ENCODE data around the gene MAP3K3. TPM values are rescaled to one million over a fixed set of nuclear protein-coding genes. Genes with fewer than 3 reads are reported as not detected.

Gene MAP3K3
- total and polyA plus RNA-seq, 2 experiments from 2014 or later: 6.1 to 24.6 TPM

DNA sequence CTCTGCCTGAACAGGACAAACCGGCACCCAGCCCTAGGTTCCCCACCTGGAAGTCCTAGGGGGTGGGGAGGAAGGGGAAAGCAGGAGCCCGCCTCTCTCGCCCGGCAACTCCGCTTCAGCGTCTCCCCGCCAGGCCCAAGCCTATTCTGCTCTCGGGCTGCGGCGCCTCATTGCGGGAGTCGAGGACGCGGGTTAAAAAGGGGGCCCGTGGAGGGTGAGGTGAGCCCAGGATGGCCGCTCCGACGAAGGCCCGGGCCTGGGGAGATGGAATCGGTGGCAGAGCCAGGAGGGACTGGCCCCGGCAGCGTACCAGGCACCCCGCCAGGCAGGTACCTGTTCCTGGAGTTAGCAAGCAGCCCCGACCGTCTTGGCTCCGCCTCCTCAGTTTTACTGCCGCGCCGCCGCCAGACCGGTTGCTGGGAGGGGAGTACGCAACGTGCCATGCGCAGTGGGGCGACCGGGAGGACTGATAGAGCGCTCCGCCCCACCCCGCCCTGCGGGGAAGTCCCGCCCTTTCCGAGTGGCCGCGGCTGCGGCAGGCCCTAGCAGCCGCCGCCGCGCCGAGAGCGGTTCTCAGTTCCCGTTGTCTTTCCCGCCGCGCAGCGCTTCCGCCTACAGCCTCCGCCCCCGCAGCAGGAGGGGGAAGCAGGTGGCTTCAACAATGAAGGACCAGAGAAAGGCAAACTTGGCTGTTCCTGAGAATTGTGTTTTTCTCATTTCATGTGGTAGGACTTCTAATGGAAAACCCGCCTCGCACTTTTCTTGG lies 119.4 kb downstream of the MAP3K3 start, which contains the start of gene STRADA:
Gene STRADA (minus strand): TSS at position 392 of the 766 bp plus-strand sequence. CDS start 13,430 bp downstream, outside the sequence.
- no peak for TF ChIP-seq STAT1 (IDR thresholded peaks at IDR 0.05; ENCODE audit: unreplicated experiment)
- TF ChIP-seq CREB1 (CRISPR knock-in tag; IDR thresholded peaks at IDR 0.05; ENCODE audit: low read depth): peak; percentile 27; the same call in 1 of the 2 replicates
- TF ChIP-seq POLR2AphosphoS5 (IDR thresholded peaks at IDR 0.05; ENCODE audit: low read depth): peak; percentile 90
- TF ChIP-seq, protein P1, sequence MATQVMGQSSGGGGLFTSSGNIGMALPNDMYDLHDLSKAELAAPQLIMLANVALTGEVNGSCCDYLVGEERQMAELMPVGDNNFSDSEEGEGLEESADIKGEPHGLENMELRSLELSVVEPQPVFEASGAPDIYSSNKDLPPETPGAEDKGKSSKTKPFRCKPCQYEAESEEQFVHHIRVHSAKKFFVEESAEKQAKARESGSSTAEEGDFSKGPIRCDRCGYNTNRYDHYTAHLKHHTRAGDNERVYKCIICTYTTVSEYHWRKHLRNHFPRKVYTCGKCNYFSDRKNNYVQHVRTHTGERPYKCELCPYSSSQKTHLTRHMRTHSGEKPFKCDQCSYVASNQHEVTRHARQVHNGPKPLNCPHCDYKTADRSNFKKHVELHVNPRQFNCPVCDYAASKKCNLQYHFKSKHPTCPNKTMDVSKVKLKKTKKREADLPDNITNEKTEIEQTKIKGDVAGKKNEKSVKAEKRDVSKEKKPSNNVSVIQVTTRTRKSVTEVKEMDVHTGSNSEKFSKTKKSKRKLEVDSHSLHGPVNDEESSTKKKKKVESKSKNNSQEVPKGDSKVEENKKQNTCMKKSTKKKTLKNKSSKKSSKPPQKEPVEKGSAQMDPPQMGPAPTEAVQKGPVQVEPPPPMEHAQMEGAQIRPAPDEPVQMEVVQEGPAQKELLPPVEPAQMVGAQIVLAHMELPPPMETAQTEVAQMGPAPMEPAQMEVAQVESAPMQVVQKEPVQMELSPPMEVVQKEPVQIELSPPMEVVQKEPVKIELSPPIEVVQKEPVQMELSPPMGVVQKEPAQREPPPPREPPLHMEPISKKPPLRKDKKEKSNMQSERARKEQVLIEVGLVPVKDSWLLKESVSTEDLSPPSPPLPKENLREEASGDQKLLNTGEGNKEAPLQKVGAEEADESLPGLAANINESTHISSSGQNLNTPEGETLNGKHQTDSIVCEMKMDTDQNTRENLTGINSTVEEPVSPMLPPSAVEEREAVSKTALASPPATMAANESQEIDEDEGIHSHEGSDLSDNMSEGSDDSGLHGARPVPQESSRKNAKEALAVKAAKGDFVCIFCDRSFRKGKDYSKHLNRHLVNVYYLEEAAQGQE (IDR thresholded peaks at IDR 0.05; ENCODE audit: unreplicated experiment): no peak
- TF ChIP-seq, protein P2, sequence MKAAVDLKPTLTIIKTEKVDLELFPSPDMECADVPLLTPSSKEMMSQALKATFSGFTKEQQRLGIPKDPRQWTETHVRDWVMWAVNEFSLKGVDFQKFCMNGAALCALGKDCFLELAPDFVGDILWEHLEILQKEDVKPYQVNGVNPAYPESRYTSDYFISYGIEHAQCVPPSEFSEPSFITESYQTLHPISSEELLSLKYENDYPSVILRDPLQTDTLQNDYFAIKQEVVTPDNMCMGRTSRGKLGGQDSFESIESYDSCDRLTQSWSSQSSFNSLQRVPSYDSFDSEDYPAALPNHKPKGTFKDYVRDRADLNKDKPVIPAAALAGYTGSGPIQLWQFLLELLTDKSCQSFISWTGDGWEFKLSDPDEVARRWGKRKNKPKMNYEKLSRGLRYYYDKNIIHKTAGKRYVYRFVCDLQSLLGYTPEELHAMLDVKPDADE (IDR thresholded peaks at IDR 0.05): 0 out of 2 replicates have a peak, but pooled peaks have one; percentile 40
- Mint-ChIP-seq H3K9me3 (no peaks in the 10 kb centered on the region), H3K4me1 (peaks cover 10% of the 10 kb centered on the region; the same call in 2 of the 3 replicates), H3K36me3 (ENCODE audit: low read depth) (peaks cover 10% of the 10 kb centered on the region; the same call in 2 of the 3 replicates), H3K4me3 (peak within 1 kb of the TSS; percentile 95), H3K27ac (peak within 1 kb of the TSS; percentile 98), H3K27me3 (ENCODE audit: insufficient read depth, low read depth, poor library complexity) (peaks cover 12% of the 10 kb centered on the region)
- H2AFZ ChIP-seq: peak within 1 kb of the TSS; percentile 90
- peaks cover 10% of the 10 kb centered on the region; the same call in 1 of the 2 replicates for H3K36me3 ChIP-seq (ENCODE audit: insufficient read depth)
- H3K4me1 ChIP-seq (ENCODE audit: insufficient read depth): peaks cover 9% of the 10 kb centered on the region; the same call in 1 of the 2 replicates
- H3K27me3 ChIP-seq (ENCODE audit: insufficient read depth): no peaks in the 10 kb centered on the region
- H3K4me2 ChIP-seq: peak within 1 kb of the TSS; percentile 96
- peak within 1 kb of the TSS; percentile 100 for H3K27ac ChIP-seq (ENCODE audit: low read depth)
- H4K20me1 ChIP-seq (replicated peaks; ENCODE audit: insufficient read depth): no peaks in the 10 kb centered on the region
- no peaks in the 10 kb centered on the region for H3K9me2 ChIP-seq (ENCODE audit: insufficient read depth)
- DNase-seq (ENCODE audit: low spot score) (peak; percentile 99), ATAC-seq (peak; percentile 94)
- peak within 1 kb of the TSS; percentile 88 for H3K4me3 ChIP-seq
- peaks cover 19% of the 10 kb centered on the region for H3F3A ChIP-seq (replicated peaks; ENCODE audit: low read depth)
- peaks cover 6% of the 10 kb centered on the region for H3K79me2 ChIP-seq (replicated peaks; ENCODE audit: insufficient read depth)

Small RNA genes within 50 kb of the gene (small RNA-seq; reads per million reads assigned to genes)
- not detected for gene RNU6-288P (ENCODE audit: low replicate concordance)

Other genes starting within 250 kb of the MAP3K3 start
- gene CYB561, start 176.1 kb upstream of the MAP3K3 start, total RNA-seq (2014; rRNA removed; shearing (Covaris generic)): 21.9 and 30.9 TPM in 2 replicates
- gene CYB561, start 176.1 kb upstream of the MAP3K3 start, polyA plus RNA-seq (2016; fragmentation: Nextera tagmentation; extraction: Ambion mirVana): 13.2 and 13.7 TPM in 2 replicates
- gene ACE, start 145.4 kb upstream of the MAP3K3 start, total RNA-seq (2014; rRNA removed; shearing (Covaris generic)): 5.4 and 9.1 TPM in 2 replicates
- gene ACE, start 145.4 kb upstream of the MAP3K3 start, polyA plus RNA-seq (2016; fragmentation: Nextera tagmentation; extraction: Ambion mirVana): 0.82 and 1.0 TPM in 2 replicates
- 2.8 and 3.0 TPM in 2 replicates for gene KCNH6, start 99.1 kb upstream of the MAP3K3 start, total RNA-seq (2014; rRNA removed; shearing (Covaris generic))
- gene KCNH6, start 99.1 kb upstream of the MAP3K3 start, polyA plus RNA-seq (2016; fragmentation: Nextera tagmentation; extraction: Ambion mirVana): 1.1 and 1.3 TPM in 2 replicates
- gene DCAF7, start 71.9 kb upstream of the MAP3K3 start, total RNA-seq (2014; rRNA removed; shearing (Covaris generic)): 51.0 and 60.1 TPM in 2 replicates
- 31.3 and 33.2 TPM in 2 replicates for gene DCAF7, start 71.9 kb upstream of the MAP3K3 start, polyA plus RNA-seq (2016; fragmentation: Nextera tagmentation; extraction: Ambion mirVana)
- 10.6 and 15.4 TPM in 2 replicates for gene TACO1, start 21.5 kb upstream of the MAP3K3 start, total RNA-seq (2014; rRNA removed; shearing (Covaris generic))
- 19.9 and 21.9 TPM in 2 replicates for gene TACO1, start 21.5 kb upstream of the MAP3K3 start, polyA plus RNA-seq (2016; fragmentation: Nextera tagmentation; extraction: Ambion mirVana)
- 98.8 and 119 TPM in 2 replicates for gene LIMD2, start 77.7 kb downstream of the MAP3K3 start, total RNA-seq (2014; rRNA removed; shearing (Covaris generic))
- 105 and 107 TPM in 2 replicates for gene LIMD2, start 77.7 kb downstream of the MAP3K3 start, polyA plus RNA-seq (2016; fragmentation: Nextera tagmentation; extraction: Ambion mirVana)
- gene STRADA, start 119.4 kb downstream of the MAP3K3 start, total RNA-seq (2014; rRNA removed; shearing (Covaris generic)): 21.2 and 28.8 TPM in 2 replicates
- gene STRADA, start 119.4 kb downstream of the MAP3K3 start, polyA plus RNA-seq (2016; fragmentation: Nextera tagmentation; extraction: Ambion mirVana): 17.8 and 18.0 TPM in 2 replicates
- gene CCDC47, start 151.2 kb downstream of the MAP3K3 start, total RNA-seq (2014; rRNA removed; shearing (Covaris generic)): 56.4 and 61.9 TPM in 2 replicates
- 31.5 and 38.5 TPM in 2 replicates for gene CCDC47, start 151.2 kb downstream of the MAP3K3 start, polyA plus RNA-seq (2016; fragmentation: Nextera tagmentation; extraction: Ambion mirVana)
- gene DDX42, start 151.8 kb downstream of the MAP3K3 start, total RNA-seq (2014; rRNA removed; shearing (Covaris generic)): 101 TPM in 2 replicates
- 50.9 and 57.8 TPM in 2 replicates for gene DDX42, start 151.8 kb downstream of the MAP3K3 start, polyA plus RNA-seq (2016; fragmentation: Nextera tagmentation; extraction: Ambion mirVana)
- 93.1 and 105 TPM in 2 replicates for gene PSMC5, start 205.0 kb downstream of the MAP3K3 start, total RNA-seq (2014; rRNA removed; shearing (Covaris generic))
- gene PSMC5, start 205.0 kb downstream of the MAP3K3 start, polyA plus RNA-seq (2016; fragmentation: Nextera tagmentation; extraction: Ambion mirVana): 186 and 199 TPM in 2 replicates
- gene FTSJ3, start 205.2 kb downstream of the MAP3K3 start, total RNA-seq (2014; rRNA removed; shearing (Covaris generic)): 48.4 and 61.5 TPM in 2 replicates
- gene FTSJ3, start 205.2 kb downstream of the MAP3K3 start, polyA plus RNA-seq (2016; fragmentation: Nextera tagmentation; extraction: Ambion mirVana): 28.1 and 29.2 TPM in 2 replicates
- gene SMARCD2, start 220.3 kb downstream of the MAP3K3 start, total RNA-seq (2014; rRNA removed; shearing (Covaris generic)): 121 and 133 TPM in 2 replicates
- 34.9 and 36.4 TPM in 2 replicates for gene SMARCD2, start 220.3 kb downstream of the MAP3K3 start, polyA plus RNA-seq (2016; fragmentation: Nextera tagmentation; extraction: Ambion mirVana)